PC-9 (cell line): ENCODE measurements around the gene LETM1. TPM values are rescaled to one million over a fixed set of nuclear protein-coding genes. Genes with fewer than 3 reads are reported as not detected.

Experiments
- BruUV-seq: library from RNA; stranded (reverse); fragments of 400-500 nt; replicated peaks from 2 replicates; lab custom pipeline; 2021; lab: Mats Ljungman, UMichigan
- CTCF ChIA-PET: fragments of 300-600 bp; sonication (Branson Sonifier 250); formaldehyde crosslinking; loops from one replicate; lab custom pipeline; 2022; ENCODE audit warnings: antibody characterized with exemption; lab: Charles Lee
- POLR2A ChIA-PET: fragments of 300-600 bp; sonication (Branson Sonifier 250); formaldehyde crosslinking; loops from one replicate; lab custom pipeline; 2022; ENCODE audit warnings: antibody characterized with exemption; ENCODE audit not compliant: unreplicated experiment; lab: Charles Lee
- DNase-seq, 2 experiments: peaks; one replicate each; pipeline versions ENCODE4 v3.0.0 to v3.0.0-alpha.2; 2015 to 2022; ENCODE audit warnings: mixed read lengths in 1 of 2
- H2AFZ ChIP-seq: fragments of 200-600 bp; sonication (generic); 2 replicates; pipeline ENCODE4 v1.8.1; 2017; ENCODE audit warnings: antibody characterized with exemption
- H3F3A ChIP-seq: fragments of 200-600 bp; sonication (generic); 2 replicates; pipeline ENCODE4 v1.8.1; 2017; ENCODE audit warnings: antibody characterized with exemption, mild to moderate bottlenecking, low read depth; ENCODE audit not compliant: insufficient read depth
- H3K27ac ChIP-seq: fragments of 200-600 bp; sonication (generic); 2 replicates; pipeline ENCODE4 v1.6.1; 2016; ENCODE audit warnings: mixed run types
- H3K27me3 ChIP-seq: fragments of 200-600 bp; sonication (generic); 2 replicates; pipeline ENCODE4 v1.6.1; 2016; ENCODE audit warnings: low read depth, mixed run types; ENCODE audit not compliant: insufficient read depth
- H3K36me3 ChIP-seq: fragments of 200-600 bp; sonication (generic); 2 replicates; pipeline ENCODE4 v1.6.1; 2016; ENCODE audit warnings: low read depth, mixed run types
- H3K4me1 ChIP-seq: fragments of 200-600 bp; sonication (generic); replicated peaks from 2 replicates; pipeline ENCODE4 v1.6.1; 2016; ENCODE audit warnings: mixed run types; ENCODE audit not compliant: insufficient read depth
- H3K4me2 ChIP-seq: fragments of 200-600 bp; sonication (generic); 2 replicates; pipeline ENCODE4 v1.6.1; 2017; ENCODE audit warnings: mixed run types
- H3K4me3 ChIP-seq: fragments of 200-600 bp; sonication (generic); 2 replicates; pipeline ENCODE4 v1.6.1; 2016; ENCODE audit warnings: mixed run types
- H3K79me2 ChIP-seq: fragments of 200-600 bp; sonication (generic); 2 replicates; pipeline ENCODE4 v1.6.1; 2017; ENCODE audit warnings: low read depth, mixed run types
- H3K9me2 ChIP-seq: fragments of 200-600 bp; sonication (generic); 2 replicates; pipeline ENCODE4 v1.8.1; 2017; ENCODE audit warnings: mild to moderate bottlenecking; ENCODE audit not compliant: insufficient read depth
- H3K9me3 ChIP-seq: fragments of 200-600 bp; sonication (generic); 2 replicates; pipeline ENCODE4 v1.8.1; 2016; ENCODE audit warnings: low read depth; ENCODE audit not compliant: insufficient read depth
- H4K20me1 ChIP-seq: fragments of 200-600 bp; sonication (generic); 2 replicates; pipeline ENCODE4 v1.8.1; 2017; ENCODE audit not compliant: insufficient read depth
- CTCF ChIP-seq: fragments of 200-600 bp; sonication (generic); conservative IDR thresholded peaks from 2 replicates; pipeline ENCODE4 v1.6.1; 2017; ENCODE audit warnings: mixed run types, antibody characterized with exemption, mild to moderate bottlenecking, moderate library complexity
- EZH2 ChIP-seq: fragments of 200-600 bp; sonication (generic); IDR thresholded peaks from 2 replicates; pipeline ENCODE4 v1.8.0; 2017; ENCODE audit warnings: antibody characterized with exemption, low read depth
- intact Hi-C: fragments of 100-400 bp; cut with micrococcal nuclease; formaldehyde crosslinking; loops from one replicate; pipeline ENCODE4 v1.10.0; 2022; ENCODE audit not compliant: unreplicated experiment
- total RNA-seq: library from RNA; stranded (reverse); gene quantifications from 2 replicates; pipeline ENCODE4 v1.2.3, GENCODE V29; 2021

LETM1 gene
- total RNA-seq, 1 experiment from 2014 or later: 44.5 TPM

- no peaks in the 10 kb centered on the region for H3K4me1 ChIP-seq
- H3K9me2 ChIP-seq: no peaks in the 10 kb centered on the region
- no peaks in the 10 kb centered on the region; the same call in 1 of the 2 replicates for H3K36me3 ChIP-seq
- intact Hi-C loops: no loop called here
- peaks cover 42% of the 10 kb centered on the region for H4K20me1 ChIP-seq
- no peak overlapping the region for H3K4me2 ChIP-seq
- H3K9me3 ChIP-seq: no peaks in the 10 kb centered on the region
- H3K4me3 ChIP-seq: no peak overlapping the region
- no peak overlapping the region for H2AFZ ChIP-seq
- CTCF ChIA-PET: interaction anchor here (0.6 to 0.7 kb wide), 2 partner anchors 326 to 585 kb away, joined by 6 to 10 read pairs; partner anchors contain the start of gene RNF4
- peaks cover 97% of the 10 kb centered on the region for H3K79me2 ChIP-seq
- no peak for TF ChIP-seq CTCF
- no peak for TF ChIP-seq EZH2
- H3K27me3 ChIP-seq: no peaks in the 10 kb centered on the region
- DNase-seq: no peak
- POLR2A ChIA-PET: no interaction called here
- no TSS peak for BruUV-seq
- peaks cover 15% of the 10 kb centered on the region; the same call in 1 of the 2 replicates for H3F3A ChIP-seq
- H3K27ac ChIP-seq: no peak overlapping the region
These were observed 27.6 kb upstream of the LETM1 start for GRCh38 chr4:1883583-1883982.

GRCh38 chr4:1882850-1883271 lies 26.9 kb upstream of the LETM1 start:
- POLR2A ChIA-PET: no interaction called here
- Histone ChIP-seq H3K79me2 (peaks cover 94% of the 10 kb centered on the region), H3K4me3 (no peak overlapping the region), H3K4me1 (no peaks in the 10 kb centered on the region), H3K9me2 (no peaks in the 10 kb centered on the region), H3K9me3 (no peaks in the 10 kb centered on the region), H4K20me1 (peaks cover 44% of the 10 kb centered on the region), H3F3A (peaks cover 15% of the 10 kb centered on the region; the same call in 1 of the 2 replicates), H2AFZ (no peak overlapping the region), H3K27me3 (no peaks in the 10 kb centered on the region), H3K4me2 (no peak overlapping the region), H3K36me3 (no peaks in the 10 kb centered on the region; the same call in 1 of the 2 replicates), H3K27ac (no peak overlapping the region)
- intact Hi-C loops: no loop called here
- TF ChIP-seq CTCF: no peak
- no peak for TF ChIP-seq EZH2
- CTCF ChIA-PET: no interaction called here
- no TSS peak for BruUV-seq
- DNase-seq: no peak

GRCh38 chr4:1880332-1880731 lies 24.4 kb upstream of the LETM1 start:
- no peak overlapping the region for H2AFZ ChIP-seq
- 0 out of 2 replicates have a peak, but pooled peaks cover 9% of the 10 kb centered on the region for H3F3A ChIP-seq
- peaks cover 94% of the 10 kb centered on the region for H3K79me2 ChIP-seq
- 0 out of 2 replicates have a peak overlapping the region, but pooled peaks have one; percentile 3 for H3K27ac ChIP-seq
- CTCF ChIA-PET: interaction anchor here (0.7 kb wide), 1 partner anchor 20 kb away, joined by 4 read pairs; no protein-coding TSS in a partner anchor
- BruUV-seq: no TSS peak
- no peaks in the 10 kb centered on the region for H3K9me3 ChIP-seq
- no peaks in the 10 kb centered on the region for H3K4me1 ChIP-seq
- no peak for DNase-seq
- H3K4me2 ChIP-seq: peak overlapping the region; percentile 16; the same call in 1 of the 2 replicates
- POLR2A ChIA-PET: no interaction called here
- H3K36me3 ChIP-seq: no peaks in the 10 kb centered on the region
- no peaks in the 10 kb centered on the region for H3K27me3 ChIP-seq
- peaks cover 34% of the 10 kb centered on the region for H4K20me1 ChIP-seq
- no peak overlapping the region for H3K4me3 ChIP-seq
- intact Hi-C loops: no loop called here
- TF ChIP-seq EZH2 (no peak), CTCF (no peak)
- no peaks in the 10 kb centered on the region for H3K9me2 ChIP-seq
